Activated CD4-positive, alpha-beta T cell treated with anti-CD3 and anti-CD28 coated beads for 36 hours (primary cell): ENCODE data around the gene TNNC1. TPM values are rescaled to one million over a fixed set of nuclear protein-coding genes. Genes with fewer than 3 reads are reported as not detected.

Experiments
- ATAC-seq: fragments of 200-7000 bp; cut with Tn5 transposase; one replicate; pipeline ENCODE4 v1.10.0; 2021; ENCODE audit warnings: mild to moderate bottlenecking, moderate library complexity
- CTCF ChIA-PET: fragments of 350-600 bp; sonication (Branson Sonifier 250); formaldehyde crosslinking; loops from one replicate; lab custom pipeline; 2021; ENCODE audit warnings: antibody characterized with exemption; lab: Charles Lee
- POLR2A ChIA-PET: fragments of 350-600 bp; sonication (Branson Sonifier 250); formaldehyde crosslinking; loops from one replicate; lab custom pipeline; 2021; ENCODE audit warnings: antibody characterized with exemption, inconsistent platforms; lab: Charles Lee
- DNase-seq: peaks from one replicate; pipeline ENCODE4 v3.0.0-alpha.2; 2020
- H3K27ac Mint-ChIP-seq: one replicate; pipeline ENCODE4 v1.8.0; 2021; ENCODE audit warnings: mixed read lengths
- H3K27me3 Mint-ChIP-seq: one replicate; pipeline ENCODE4 v1.8.0; 2021; ENCODE audit warnings: mixed read lengths
- H3K36me3 Mint-ChIP-seq: one replicate; pipeline ENCODE4 v1.8.0; 2021; ENCODE audit warnings: low read depth, mixed read lengths
- H3K4me1 Mint-ChIP-seq: one replicate; pipeline ENCODE4 v1.8.0; 2021; ENCODE audit warnings: mixed read lengths
- H3K4me3 Mint-ChIP-seq: one replicate; pipeline ENCODE4 v1.8.0; 2021; ENCODE audit warnings: mild to moderate bottlenecking, moderate library complexity, mixed read lengths
- H3K9me3 Mint-ChIP-seq: one replicate; pipeline ENCODE4 v1.8.0; 2021; ENCODE audit warnings: low read depth, mixed read lengths
- intact Hi-C, 2 experiments: fragments of 100-400 bp; cut with DNase I in 1 of 2; cut with micrococcal nuclease in 1 of 2; formaldehyde crosslinking; loops; one replicate each; pipeline versions ENCODE4 v1.14.2 to v1.15.1; 2022 to 2024; cut with DNase I, micrococcal nuclease
- total RNA-seq, 2 experiments: library from RNA; stranded (reverse); gene quantifications; one replicate each; pipeline ENCODE4 v1.2.3, GENCODE V29; 2021

TNNC1 gene
- total RNA-seq, 2 experiments from 2014 or later: 2.7 to 4.2 TPM

DNA sequence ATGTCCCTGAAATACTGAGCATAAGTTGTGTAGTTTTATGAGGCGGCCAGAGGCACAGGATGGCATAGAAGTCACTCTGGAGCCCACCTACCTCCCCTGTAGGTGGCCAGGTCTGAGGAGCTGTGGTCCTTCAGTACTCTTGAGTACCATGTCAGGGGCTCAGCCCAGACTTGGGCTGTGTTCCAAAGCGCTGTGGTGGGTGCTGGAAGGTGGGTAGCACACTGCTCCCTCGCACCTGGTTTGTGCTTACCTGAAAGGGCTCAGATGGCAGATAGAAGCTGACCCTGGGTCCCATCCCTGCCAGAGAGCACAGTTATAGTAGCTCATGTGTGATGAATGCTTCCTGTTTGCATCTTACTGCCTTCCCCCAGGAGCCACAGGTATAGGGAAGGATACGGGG lies 17.1 kb upstream of the TNNC1 start:
- intact Hi-C loops: no loop called here
- Mint-ChIP-seq H3K27me3 (no peaks in the 10 kb centered on the region), H3K4me3 (no peak overlapping the region), H3K9me3 (no peaks in the 10 kb centered on the region), H3K36me3 (peaks cover 20% of the 10 kb centered on the region), H3K4me1 (no peaks in the 10 kb centered on the region), H3K27ac (no peak overlapping the region)
- CTCF ChIA-PET: interaction anchor here (0.8 to 1.2 kb wide), 4 partner anchors 10 to 24 kb away, joined by 4 read pairs; no protein-coding TSS in a partner anchor
- ATAC-seq (no peak), DNase-seq (no peak)
- POLR2A ChIA-PET: interaction anchor here (0.6 to 1.5 kb wide), 4 partner anchors 14 to 1002 kb away, joined by 3 to 8 read pairs (median 6); no protein-coding TSS in a partner anchor

GRCh38 chr3:52469001-52469400 lies 15.2 kb upstream of the TNNC1 start:
- H3K27me3 Mint-ChIP-seq: no peaks in the 10 kb centered on the region
- ChIA-PET POLR2A (interaction anchor here (0.6 kb wide), 1 partner anchor 26 kb away, joined by 3 read pairs; the partner anchor contains the start of gene STAB1), CTCF (interaction anchor here (0.6 to 2.2 kb wide), 2 partner anchors 21 to 1350 kb away, joined by 3 to 8 read pairs; no protein-coding TSS in a partner anchor)
- H3K4me3 Mint-ChIP-seq: no peak overlapping the region
- H3K27ac Mint-ChIP-seq: no peak overlapping the region
- H3K9me3 Mint-ChIP-seq: no peaks in the 10 kb centered on the region
- ATAC-seq (no peak), DNase-seq (no peak)
- intact Hi-C loops: no loop called here
- peaks cover 14% of the 10 kb centered on the region for H3K36me3 Mint-ChIP-seq
- H3K4me1 Mint-ChIP-seq: peaks cover 2% of the 10 kb centered on the region

DNA sequence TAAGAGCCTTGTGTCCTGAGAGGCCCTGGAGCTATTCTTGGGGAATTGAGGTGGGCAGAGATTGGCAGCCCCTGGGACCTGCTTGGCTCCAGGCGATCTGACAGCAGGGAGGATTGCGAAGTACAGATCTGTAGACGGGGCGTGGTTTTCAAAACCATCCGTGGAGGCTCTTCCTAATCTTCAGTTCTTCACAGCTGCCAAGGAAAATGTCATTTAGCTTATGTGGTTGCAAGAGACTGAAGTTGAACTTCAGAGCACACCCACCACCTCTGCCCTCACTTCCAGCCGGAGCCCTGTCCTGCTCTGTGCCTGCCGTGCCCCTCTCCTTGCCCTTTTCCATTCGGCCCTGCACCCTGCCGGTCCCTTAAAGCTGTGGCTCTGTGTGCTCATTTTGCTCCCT lies 14.5 kb upstream of the TNNC1 start:
- intact Hi-C loops: no loop called here
- H3K36me3 Mint-ChIP-seq: peaks cover 14% of the 10 kb centered on the region
- POLR2A ChIA-PET: interaction anchor here (0.7 to 1.1 kb wide), 2 partner anchors 10 to 104 kb away, joined by 3 to 6 read pairs; no protein-coding TSS in a partner anchor
- ATAC-seq: no peak
- no peak for DNase-seq
- H3K27ac Mint-ChIP-seq: no peak overlapping the region
- no peaks in the 10 kb centered on the region for H3K27me3 Mint-ChIP-seq
- CTCF ChIA-PET: interaction anchor here (0.6 to 2.2 kb wide), 2 partner anchors 20 to 1349 kb away, joined by 3 to 8 read pairs; no protein-coding TSS in a partner anchor
- H3K4me1 Mint-ChIP-seq: peaks cover 3% of the 10 kb centered on the region
- H3K4me3 Mint-ChIP-seq: no peak overlapping the region
- H3K9me3 Mint-ChIP-seq: no peaks in the 10 kb centered on the region

GRCh38 chr3:52463416-52463815 lies 9.6 kb upstream of the TNNC1 start:
- peaks cover 9% of the 10 kb centered on the region for H3K4me1 Mint-ChIP-seq
- CTCF ChIA-PET: no interaction called here
- H3K9me3 Mint-ChIP-seq: no peaks in the 10 kb centered on the region
- POLR2A ChIA-PET: no interaction called here
- no peak for ATAC-seq
- H3K4me3 Mint-ChIP-seq: no peak overlapping the region
- DNase-seq: no peak
- intact Hi-C loops: no loop called here
- H3K27me3 Mint-ChIP-seq: no peaks in the 10 kb centered on the region
- H3K36me3 Mint-ChIP-seq: peaks cover 13% of the 10 kb centered on the region
- no peak overlapping the region for H3K27ac Mint-ChIP-seq

DNA sequence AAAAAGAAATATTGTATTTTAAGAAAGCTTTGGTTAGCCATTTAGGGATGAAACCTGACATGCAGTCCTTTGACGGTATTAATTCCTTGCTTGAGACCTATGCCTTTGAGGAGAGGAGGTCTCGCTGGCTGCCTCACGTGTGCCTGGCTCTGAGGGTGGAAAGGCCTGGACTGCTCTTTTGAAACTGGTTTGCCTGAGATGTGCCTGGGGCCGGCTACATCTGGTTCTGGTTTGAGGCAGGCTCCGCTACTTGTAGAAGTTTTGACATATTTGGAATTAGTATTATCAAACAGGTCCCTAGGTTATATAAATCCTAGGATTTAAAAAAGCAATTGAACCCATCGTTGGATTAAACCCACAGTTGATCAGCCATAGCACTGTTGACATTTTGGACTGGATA lies 8.0 kb upstream of the TNNC1 start:
- Mint-ChIP-seq H3K27ac (no peak overlapping the region), H3K4me3 (no peak overlapping the region), H3K9me3 (no peaks in the 10 kb centered on the region), H3K27me3 (no peaks in the 10 kb centered on the region), H3K4me1 (peaks cover 18% of the 10 kb centered on the region), H3K36me3 (peaks cover 25% of the 10 kb centered on the region)
- ATAC-seq (no peak), DNase-seq (no peak)
- ChIA-PET POLR2A (no interaction called here), CTCF (interaction anchor here (0.6 to 1.1 kb wide), 5 partner anchors 13 to 87 kb away, joined by 3 to 5 read pairs (median 3); no protein-coding TSS in a partner anchor)
- intact Hi-C loops: no loop called here

- CTCF ChIA-PET: interaction anchor here (0.6 to 4.4 kb wide), 6 partner anchors 11 to 122 kb away, joined by 3 to 34 read pairs (median 4); partner anchors contain the start of gene SEMA3G
- H3K27me3 Mint-ChIP-seq: no peaks in the 10 kb centered on the region
- H3K4me1 Mint-ChIP-seq: peaks cover 37% of the 10 kb centered on the region
- no peak overlapping the region for H3K4me3 Mint-ChIP-seq
- POLR2A ChIA-PET: interaction anchor here (1.9 kb wide), 1 partner anchor 9 kb away, joined by 6 read pairs; no protein-coding TSS in a partner anchor
- DNase-seq: no peak
- no peak overlapping the region for H3K27ac Mint-ChIP-seq
- H3K36me3 Mint-ChIP-seq: peaks cover 23% of the 10 kb centered on the region
- H3K9me3 Mint-ChIP-seq: no peaks in the 10 kb centered on the region
- intact Hi-C loops: loop anchor here in 1 of 2 experiments (5.0 kb wide), 1 partner anchor 438 kb away; the partner anchor contains the start of gene STIMATE
- ATAC-seq: no peak
These were observed 5.1 kb upstream of the TNNC1 start for GRCh38 chr3:52458770-52459545.

GRCh38 chr3:52458031-52458760 lies 4.4 kb upstream of the TNNC1 start:
- POLR2A ChIA-PET: interaction anchor here (0.6 to 1.9 kb wide), 3 partner anchors 10 to 128 kb away, joined by 4 to 6 read pairs (median 6); no protein-coding TSS in a partner anchor
- H3K4me3 Mint-ChIP-seq: no peak overlapping the region

DNA sequence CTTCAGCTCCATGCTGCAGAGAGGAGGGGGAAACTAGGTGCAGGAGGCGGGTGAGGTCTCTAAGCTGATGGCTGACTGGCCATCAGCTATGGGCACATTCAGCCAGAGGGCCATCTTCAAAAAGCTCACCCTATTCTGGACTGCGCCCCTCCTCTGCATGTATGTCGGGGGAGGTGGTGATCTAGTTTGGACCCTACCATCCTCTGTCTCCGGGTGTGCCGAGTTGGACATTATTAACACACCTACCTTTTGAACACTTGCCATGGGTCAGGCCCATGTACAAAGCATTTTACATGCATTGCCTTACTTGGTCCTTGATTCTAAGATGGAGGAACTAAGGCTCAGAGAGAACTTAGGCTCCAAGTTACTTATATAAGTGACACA lies 3.0 kb upstream of the TNNC1 start:
- POLR2A ChIA-PET: interaction anchor here (1.0 kb wide), 1 partner anchor 14 kb away, joined by 6 read pairs; no protein-coding TSS in a partner anchor

More at GRCh38 chr3:52458031-52458760, 4.4 kb upstream of the TNNC1 start:
- CTCF ChIA-PET: interaction anchor here (0.9 to 4.4 kb wide), 6 partner anchors 11 to 178 kb away, joined by 3 to 34 read pairs (median 4); partner anchors contain the start of gene SEMA3G
- intact Hi-C loops: loop anchor here in 1 of 2 experiments (5.0 kb wide), 1 partner anchor 439 kb away; the partner anchor contains the start of gene STIMATE
- Mint-ChIP-seq H3K27ac (peak overlapping the region; percentile 4), H3K9me3 (no peaks in the 10 kb centered on the region), H3K4me1 (peaks cover 39% of the 10 kb centered on the region), H3K36me3 (peaks cover 20% of the 10 kb centered on the region), H3K27me3 (no peaks in the 10 kb centered on the region)
- no peak for ATAC-seq
- no peak for DNase-seq

DNA sequence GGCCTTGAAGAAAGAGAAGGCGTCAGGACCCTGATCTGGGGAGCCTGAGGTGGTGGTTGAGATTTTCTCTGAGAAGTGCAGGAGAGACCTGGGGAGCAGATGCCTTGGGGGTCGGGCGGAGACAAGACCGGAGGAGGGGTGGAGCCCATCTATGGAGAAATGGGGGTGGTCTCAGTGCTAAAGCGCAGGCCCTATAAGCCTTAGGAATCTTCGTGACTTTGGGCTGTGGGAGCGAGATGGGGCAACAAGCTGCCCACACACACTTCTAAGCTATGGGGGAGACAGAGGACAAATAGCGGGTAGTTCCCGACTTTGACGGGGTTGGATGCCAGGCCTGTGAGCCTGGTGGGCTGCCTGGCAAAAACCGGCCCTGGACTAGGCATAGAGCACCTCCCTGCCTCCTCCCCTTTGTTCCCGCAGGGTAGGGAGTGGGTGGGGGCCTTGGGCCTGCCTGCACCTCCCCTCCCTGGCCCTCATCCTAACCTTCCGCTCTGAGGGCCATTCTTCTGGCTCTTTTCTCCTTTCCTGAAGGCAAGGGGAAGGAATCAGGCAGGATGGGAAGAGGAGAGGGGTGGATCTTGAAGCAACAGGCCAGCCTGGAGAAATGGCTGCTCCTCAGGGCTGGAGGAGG lies 2.4 kb upstream of the TNNC1 start:
- Mint-ChIP-seq H3K27me3 (no peaks in the 10 kb centered on the region), H3K36me3 (peaks cover 16% of the 10 kb centered on the region), H3K9me3 (no peaks in the 10 kb centered on the region), H3K4me3 (peak overlapping the region; percentile 96), H3K27ac (peak overlapping the region; percentile 91), H3K4me1 (peaks cover 36% of the 10 kb centered on the region)
- intact Hi-C loops: loop anchor here in 1 of 2 experiments (5.0 kb wide), 1 partner anchor 441 kb away; the partner anchor contains the start of gene STIMATE
- CTCF ChIA-PET: interaction anchor here (0.7 to 4.4 kb wide), 4 partner anchors 10 to 260 kb away, joined by 3 to 34 read pairs (median 4); partner anchors contain the start of gene SEMA3G
- no peak for DNase-seq
- peak; percentile 8 for ATAC-seq
- POLR2A ChIA-PET: no interaction called here

More for the DNA sequence above, 3.0 kb upstream of the TNNC1 start:
- no peak for ATAC-seq
- CTCF ChIA-PET: interaction anchor here (0.6 to 4.4 kb wide), 7 partner anchors 10 to 274 kb away, joined by 3 to 34 read pairs (median 3); partner anchors contain the start of gene SEMA3G
- H3K36me3 Mint-ChIP-seq: peaks cover 16% of the 10 kb centered on the region
- intact Hi-C loops: loop anchor here in 1 of 2 experiments (5.0 kb wide), 1 partner anchor 441 kb away; the partner anchor contains the start of gene STIMATE
- H3K27me3 Mint-ChIP-seq: no peaks in the 10 kb centered on the region
- DNase-seq: no peak
- H3K9me3 Mint-ChIP-seq: no peaks in the 10 kb centered on the region
- peaks cover 36% of the 10 kb centered on the region for H3K4me1 Mint-ChIP-seq
- peak overlapping the region; percentile 96 for H3K4me3 Mint-ChIP-seq
- peak overlapping the region; percentile 91 for H3K27ac Mint-ChIP-seq
